GM21390 (cell line): Measurements from ENCODE around the gene LCK.

Source experiments
- ATAC-seq: cut with Tn5 transposase; IDR thresholded peaks from one replicate; pipeline ENCODE4 v1.9.1; 2021; ENCODE audit not compliant: unreplicated experiment

LCK gene

GRCh38 chr1:32250893-32251716 is at the start of gene LCK:
Gene LCK (plus strand): TSS chr1:32251265. CDS start chr1:32274330, 23,065 bp downstream.
- ATAC-seq = peak; percentile 30

GRCh38 chr1:32204943-32205361 is 46.1 kb upstream of the LCK start:
- ATAC-seq = no peak

- peak; percentile 40 for ATAC-seq
Observed at GRCh38 chr1:32205401-32206370, 45.4 kb upstream of the LCK start, which contains the start of gene IQCC. Gene IQCC (plus strand): TSS chr1:32205671. CDS start chr1:32205682, 11 bp downstream.

GRCh38 chr1:32208469-32208868 is 42.6 kb upstream of the LCK start:
- ATAC-seq = no peak

- ATAC-seq = no peak
Observed at GRCh38 chr1:32208891-32209328, 42.2 kb upstream of the LCK start, which contains the start of gene DCDC2B. Gene DCDC2B (plus strand): TSS chr1:32209089. CDS start chr1:32209094, 5 bp downstream.

GRCh38 chr1:32215629-32216480 is 35.2 kb upstream of the LCK start:
- no peak for ATAC-seq

GRCh38 chr1:32216566-32216965 is 34.5 kb upstream of the LCK start:
- ATAC-seq = no peak

GRCh38 chr1:32219022-32219421 is 32.0 kb upstream of the LCK start:
- ATAC-seq = no peak

GRCh38 chr1:32220746-32221580 is 30.1 kb upstream of the LCK start:
- ATAC-seq = no peak

GRCh38 chr1:32221581-32221979 is 29.5 kb upstream of the LCK start:
- no peak for ATAC-seq

GRCh38 chr1:32221980-32222755 is 28.9 kb upstream of the LCK start, which contains the start of the genes EIF3I and TMEM234:
Gene EIF3I (plus strand): TSS chr1:32222407. CDS start chr1:32222442, 35 bp downstream.
Gene TMEM234 (minus strand): TSS chr1:32222353. CDS start chr1:32222322, 31 bp downstream.
- ATAC-seq = peak; percentile 92

- no peak for ATAC-seq
Observed at GRCh38 chr1:32223683-32224082, 27.4 kb upstream of the LCK start.

GRCh38 chr1:32224285-32224684 is 26.8 kb upstream of the LCK start:
- ATAC-seq = no peak

GRCh38 chr1:32228771-32229170 is 22.3 kb upstream of the LCK start:
- ATAC-seq = no peak

GRCh38 chr1:32231843-32232432 is 19.1 kb upstream of the LCK start:
- no peak for ATAC-seq

- ATAC-seq = no peak
Observed at GRCh38 chr1:32232558-32233304, 18.3 kb upstream of the LCK start.

- ATAC-seq = no peak
Observed at GRCh38 chr1:32234792-32235191, 16.3 kb upstream of the LCK start.

- ATAC-seq = no peak
Observed at GRCh38 chr1:32239337-32239736, 11.7 kb upstream of the LCK start.
